Measurements from ENCODE around the gene PRPF6.

The PRPF6 gene

DNA sequence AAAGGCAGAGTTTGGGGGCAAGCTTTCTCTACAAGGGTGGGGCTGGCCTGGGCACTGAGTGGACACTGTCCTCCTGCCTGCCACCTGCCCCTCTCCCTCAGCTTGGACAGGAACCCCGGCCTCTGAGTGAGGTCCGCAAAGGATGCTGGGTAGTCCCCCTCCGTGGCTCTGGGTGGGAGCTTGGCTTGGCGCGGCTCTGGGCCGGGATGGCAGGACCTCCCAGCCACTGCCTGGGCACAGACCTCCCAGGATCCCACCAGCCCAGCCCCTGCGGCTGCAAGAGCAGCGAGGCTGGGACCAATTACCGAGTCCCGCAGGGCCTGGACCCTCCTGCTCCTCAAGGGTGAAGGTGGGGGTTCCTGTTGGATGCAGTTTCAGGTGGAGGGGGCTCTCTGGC is 71.4 kb downstream of the PRPF6 start:
- no peak for DNase-seq

DNA sequence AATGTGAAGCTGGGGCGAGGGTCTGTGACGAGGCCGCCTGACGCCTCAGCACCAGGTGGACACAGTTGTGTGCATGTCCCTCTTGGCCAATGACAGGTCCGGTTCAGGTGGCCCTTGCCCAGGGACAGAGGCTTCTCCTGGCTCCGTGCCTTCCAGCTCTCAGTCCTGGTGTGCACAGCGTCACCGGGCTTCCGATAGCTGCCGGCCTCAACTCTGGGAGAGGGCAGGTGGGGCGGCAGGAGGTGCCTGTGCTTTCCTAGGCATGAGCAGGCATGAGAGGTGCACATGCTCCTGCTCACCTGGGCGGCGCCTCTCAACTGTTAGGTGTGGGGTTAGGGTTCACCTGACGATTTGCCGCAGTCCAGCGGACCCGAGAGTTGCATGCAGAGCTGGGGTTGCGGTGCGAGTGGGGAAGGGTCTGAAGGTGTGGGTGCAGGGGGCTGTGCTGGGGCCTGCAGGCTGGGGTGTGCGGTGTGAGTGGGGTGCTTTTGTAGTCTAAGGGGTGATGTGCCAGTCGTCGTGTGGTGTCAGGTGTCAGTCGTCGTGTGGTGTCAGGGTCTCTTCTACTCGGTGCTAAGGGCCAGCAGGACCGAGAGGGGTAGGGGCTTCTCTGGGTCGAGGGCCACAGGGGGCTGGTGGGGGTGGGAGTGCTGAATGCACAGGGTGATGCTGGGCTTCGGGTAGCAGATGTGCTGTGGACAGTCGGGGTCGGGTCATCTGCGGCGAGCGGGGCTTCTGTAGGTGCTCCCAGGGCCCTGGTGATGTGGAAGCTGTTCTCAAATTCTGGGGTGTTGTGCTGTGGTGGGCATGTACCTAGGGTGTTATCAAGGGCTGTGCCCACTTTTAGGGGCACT is 72.3 kb downstream of the PRPF6 start:
- DNase-seq: no peak

DNA sequence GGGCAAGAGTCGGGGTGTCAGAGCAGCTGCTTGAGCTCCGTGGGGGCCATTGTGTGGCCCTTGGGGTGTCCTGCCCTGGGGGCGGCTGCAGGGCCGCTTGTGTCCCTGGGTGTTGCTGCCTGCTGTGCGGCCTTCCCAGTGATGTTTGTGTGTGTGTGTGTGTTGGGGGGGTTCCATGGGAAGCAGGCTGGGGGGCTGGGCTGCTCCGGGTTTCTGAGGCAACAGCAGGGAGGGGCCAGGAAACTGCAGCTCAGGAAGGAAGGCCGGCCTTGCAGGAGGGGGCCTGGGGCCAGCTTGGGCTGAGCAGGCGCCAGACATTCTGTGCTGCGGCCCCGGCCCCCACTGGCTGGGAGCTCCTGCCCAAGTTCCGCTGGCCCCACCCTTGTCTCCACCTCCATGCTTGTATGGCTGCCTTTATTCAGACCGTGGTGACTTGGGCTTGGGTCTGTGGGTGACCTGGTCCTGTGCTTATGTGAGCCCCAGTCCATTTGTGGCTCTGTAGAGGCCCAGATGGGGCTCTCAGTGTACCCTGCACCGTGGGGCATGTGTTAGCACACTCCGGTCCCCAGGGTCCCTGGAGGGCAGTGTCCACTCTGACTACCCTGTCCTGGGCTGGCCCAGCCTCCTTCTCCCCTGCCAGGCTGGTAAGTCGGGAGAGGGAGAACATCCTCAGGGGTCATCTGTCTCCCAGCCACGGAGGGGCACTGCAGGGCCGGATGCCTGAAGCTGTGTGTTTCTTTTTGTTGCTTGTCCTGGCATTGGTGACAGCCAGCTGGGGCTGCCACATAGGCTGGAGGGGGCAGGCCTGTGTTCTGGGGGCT is 73.1 kb downstream of the PRPF6 start:
- DNase-seq: no peak

DNA sequence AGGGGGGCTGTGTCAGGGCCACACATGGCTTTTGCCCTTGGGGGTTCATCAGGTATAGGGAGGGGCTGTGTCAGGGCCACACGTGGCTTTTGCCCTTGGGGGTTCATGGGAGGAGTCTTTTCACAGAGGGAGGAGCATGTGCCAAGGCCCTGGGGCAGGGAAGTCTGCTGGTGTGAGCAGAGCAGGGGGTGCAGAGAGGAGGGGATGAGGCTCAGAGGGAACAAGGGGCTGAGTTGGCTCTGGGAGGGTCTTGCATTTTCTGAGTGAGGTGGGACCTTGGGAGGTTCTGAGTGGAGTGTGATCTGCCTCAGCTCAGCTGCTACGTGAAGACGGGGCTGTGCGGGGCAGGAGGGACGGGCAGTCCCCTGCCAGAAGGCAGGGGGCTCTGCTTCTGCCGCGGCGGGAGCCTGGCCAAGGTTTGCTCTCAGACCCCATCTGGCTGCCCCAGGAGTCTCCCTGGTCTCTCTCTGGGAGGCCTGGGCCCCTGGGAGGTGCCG is 74.5 kb downstream of the PRPF6 start:
- DNase-seq: no peak

DNA sequence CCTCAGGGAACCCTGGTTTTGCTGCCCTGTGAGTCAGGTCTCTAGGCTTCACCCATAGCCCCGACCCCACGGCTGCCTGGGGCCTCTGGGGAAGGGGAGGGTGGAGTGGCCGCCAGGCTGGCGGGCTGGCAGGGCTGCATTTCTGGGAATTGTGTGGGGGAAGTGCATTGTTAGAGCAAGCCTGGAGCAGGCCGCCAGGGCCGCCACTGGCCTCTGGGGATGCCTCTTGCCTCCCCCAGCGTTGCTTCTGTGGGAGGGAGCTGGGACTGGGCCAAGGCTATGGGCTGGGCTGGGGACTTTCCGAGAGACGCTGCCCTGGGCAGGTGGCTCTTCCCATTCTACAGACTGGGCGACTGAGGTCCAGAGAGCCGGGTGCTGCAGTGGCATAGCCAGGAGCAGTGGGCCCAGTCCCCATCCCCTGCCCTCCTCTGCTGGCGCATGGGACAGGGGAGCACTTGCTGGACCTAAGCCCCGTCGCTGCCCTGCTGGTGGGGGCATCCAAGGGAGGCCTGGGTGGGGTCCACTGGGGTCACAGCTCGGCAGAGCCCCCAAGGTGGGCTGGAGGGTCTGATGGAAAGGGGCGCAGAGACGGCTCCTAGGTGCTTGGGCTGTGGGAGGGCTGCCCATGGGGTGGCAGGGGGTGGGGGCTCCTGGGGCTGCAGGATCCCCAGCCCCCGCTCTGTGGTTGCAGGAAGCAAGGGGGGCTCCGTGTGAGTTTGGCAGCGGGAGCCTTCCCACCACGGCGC is 75.1 kb downstream of the PRPF6 start:
- DNase-seq: no peak

DNA sequence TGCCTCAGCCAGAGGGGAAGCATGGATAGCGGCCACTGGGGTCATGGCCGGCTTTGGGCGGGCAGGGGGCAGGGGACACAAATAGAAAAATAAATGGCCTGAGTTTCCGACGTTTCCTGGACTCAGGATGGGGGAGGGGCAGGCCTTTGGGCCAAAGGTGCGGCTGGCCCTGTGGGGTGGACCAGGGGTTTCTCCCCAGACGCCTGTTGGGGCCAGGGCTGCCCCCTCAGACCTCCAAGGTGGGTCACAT is 75.6 kb downstream of the PRPF6 start:
- no peak for DNase-seq

DNA sequence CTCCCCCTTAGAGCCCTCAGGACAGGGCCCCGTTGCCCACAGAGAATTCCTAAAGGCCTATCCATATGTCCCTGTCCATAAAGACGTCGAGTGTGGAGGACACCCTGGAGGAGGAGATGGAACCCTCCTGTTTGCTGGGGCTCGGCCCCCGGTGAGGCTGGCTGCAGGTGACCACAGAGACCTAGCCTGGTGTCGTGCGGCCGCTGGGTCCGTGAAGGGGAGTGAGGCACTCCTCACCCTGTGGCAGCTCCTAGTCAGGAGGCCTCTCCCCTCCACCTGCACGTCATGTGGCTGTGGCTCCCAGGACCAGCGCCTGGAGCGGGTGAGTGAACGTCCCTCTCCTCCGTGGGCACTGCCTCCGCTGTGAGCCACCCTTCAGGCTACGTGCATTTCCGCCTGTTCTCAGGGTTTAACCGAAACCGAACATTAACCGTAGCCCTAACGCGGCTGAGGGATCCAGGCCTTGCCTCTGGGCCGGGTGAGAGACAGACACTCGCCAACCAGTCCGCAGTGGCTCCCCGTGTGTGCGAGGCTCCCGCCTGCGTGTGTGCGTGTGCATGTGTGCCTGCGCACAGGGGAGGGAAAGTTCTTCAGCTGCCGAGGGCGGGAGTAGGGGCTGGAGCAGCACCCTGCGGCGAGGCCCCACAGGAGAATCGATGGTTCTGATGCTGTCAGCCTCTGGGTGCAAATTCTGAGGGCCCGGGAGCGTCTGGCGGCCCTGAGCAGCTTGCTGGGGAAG is 76.1 kb downstream of the PRPF6 start:
- DNase-seq: no peak

DNA sequence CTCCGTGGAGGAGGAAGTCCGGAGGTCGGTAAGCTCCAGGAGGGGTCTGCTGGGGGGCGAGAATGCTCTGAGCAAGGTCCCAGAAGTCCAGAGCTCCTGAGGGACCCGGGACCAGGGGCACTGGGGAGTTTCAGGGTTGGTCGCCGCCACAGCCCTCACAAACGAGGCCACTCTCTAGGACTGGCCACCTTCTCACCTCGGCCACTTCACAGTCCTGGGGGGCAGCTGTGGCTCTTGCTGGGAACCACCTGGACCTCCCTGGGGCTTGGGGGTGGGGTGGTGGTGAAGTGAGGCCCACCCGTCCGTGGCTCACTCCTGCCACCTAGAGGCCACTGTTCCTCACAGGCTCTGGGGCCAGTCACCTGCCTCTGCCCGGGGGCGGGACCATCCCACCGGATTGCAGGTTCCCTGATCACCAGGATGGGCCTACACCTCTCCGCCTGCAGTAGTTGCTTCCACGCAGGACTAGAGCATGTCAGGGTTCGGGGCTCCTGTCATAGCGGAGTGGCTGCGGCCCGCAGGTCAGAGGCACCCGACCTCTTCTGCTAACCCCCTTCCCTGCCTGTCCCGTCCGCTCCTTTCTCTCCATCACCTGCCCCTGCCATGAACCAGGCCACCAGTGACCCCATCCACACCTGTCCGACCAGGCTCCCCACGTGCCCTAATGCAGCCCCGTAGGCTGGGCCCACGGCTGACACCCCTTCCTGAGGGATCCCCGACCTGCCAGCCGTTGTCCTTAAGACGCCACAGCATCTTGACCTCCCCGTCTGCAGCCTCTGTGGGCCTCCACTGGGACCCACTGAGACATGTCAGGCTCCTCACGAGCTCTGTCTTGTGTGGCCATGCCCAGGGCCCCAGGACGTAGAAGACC is 76.9 kb downstream of the PRPF6 start:
- DNase-seq: no peak

DNA sequence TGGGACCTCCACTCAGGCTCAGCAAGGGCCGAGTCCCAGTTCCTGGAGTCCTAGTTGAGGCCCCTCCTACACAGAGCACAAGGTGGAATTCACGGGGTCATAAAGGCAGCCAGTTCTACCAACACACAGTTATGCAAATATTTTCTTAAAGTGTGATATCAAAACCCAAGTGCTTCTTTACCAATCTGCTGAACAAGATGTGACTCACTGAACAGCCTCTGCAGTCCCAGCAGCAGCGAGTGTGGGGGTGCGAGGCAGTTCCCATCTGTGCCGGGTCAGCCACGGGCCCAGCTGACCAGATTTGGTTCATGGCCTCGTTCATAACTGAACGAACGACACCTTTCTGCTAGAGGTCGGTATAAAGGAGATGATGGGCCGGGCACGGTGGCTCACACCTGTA is 77.6 kb downstream of the PRPF6 start:
- DNase-seq: no peak

DNA sequence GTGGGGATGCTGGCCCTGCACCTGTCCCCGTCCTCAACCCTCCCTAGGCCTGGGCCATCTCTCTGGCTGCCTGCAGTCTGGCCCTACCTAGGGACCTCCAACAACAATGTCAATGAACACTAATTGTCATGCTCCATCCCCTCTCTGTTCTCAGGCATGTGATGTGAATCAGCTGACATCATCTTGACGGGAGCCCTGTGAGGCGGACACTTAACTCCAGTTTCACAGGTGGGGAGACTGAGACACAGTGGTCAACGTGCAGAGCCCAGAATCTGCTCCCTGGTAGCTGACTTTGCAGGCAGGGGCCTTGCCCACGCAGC is 81.3 kb downstream of the PRPF6 start:
- DNase-seq: no peak

DNA sequence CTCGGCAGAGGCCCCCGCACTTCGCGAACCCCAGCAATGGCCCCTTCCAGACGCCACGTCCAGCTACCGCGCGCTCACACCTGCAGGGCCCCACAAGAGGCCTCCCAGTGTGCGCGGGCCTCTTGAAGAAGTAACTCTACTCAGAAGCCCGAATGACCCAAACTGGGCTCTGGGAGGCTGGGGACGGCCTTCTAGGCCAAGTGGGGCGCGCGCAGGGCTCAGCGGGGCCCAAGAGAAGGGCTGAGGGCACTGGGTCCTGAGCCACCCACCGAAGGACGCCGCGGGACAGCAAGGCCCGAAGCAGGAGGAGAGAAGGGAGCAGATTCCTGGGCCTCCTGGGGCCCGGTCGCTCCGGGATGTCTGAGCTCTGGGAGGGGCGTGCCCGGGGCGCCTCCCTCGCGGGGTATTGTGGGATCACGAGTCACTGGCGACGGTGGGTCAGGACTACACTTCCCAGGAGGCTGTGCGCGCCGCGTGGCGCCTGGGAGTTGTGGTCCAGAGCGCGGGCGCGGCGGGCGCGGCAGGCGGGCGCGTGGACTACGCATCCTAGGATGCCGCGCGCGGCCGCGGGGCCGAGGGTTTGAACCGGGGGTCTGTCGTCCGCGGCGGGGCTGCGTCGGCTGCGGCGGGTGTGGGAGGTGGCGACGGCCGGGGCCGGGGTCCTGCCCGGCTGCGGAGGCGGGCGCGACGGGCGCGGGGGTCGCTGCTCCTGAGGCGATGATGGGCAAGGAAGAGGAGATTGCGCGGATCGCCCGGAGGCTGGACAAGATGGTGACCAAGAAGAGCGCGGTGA is 81.9 kb downstream of the PRPF6 start, which contains the start of gene TCEA2:
Gene TCEA2, plus strand, starts transcription at position 603 of the 793 bp plus-strand sequence. Its CDS starts 115 bp downstream, at position 718.
- peak; percentile 43 for DNase-seq

DNA sequence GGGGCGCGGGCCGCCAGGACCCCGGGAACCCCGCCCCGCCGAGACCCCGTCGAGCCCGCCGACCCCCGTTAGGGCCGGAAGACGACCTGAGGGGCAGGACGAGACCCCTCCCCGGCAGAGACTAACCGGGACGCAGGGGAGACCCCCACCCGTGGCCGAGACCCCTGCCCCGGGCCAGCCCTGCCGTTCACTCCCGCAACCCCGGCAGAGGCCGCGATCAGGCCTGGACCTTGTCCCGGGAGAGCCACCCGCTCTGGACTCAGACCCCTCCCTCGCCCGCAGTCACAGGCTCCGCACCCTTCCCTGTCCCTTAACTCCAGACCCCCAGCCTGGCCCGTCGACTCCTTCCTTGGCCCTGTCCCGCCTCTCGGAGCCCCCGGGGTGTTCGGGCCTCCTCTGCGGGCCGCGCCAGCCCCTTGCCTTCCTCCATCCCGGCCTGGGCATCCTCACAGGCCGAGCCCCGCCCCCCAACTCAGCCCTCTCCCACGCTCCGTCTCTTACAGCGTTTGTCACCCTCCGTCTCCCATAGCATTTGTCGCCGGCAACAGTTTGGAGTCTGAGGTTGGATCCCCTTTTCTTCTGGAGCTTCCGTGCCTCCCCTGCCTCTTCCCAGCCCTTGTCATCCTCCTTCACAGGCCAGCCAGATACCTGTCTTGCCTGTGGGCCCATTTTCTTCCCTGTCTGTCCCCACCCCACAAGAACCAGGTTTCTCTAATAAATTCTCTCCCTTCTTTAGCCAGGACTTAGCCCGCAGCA is 82.6 kb downstream of the PRPF6 start:
- DNase-seq: no peak

DNA sequence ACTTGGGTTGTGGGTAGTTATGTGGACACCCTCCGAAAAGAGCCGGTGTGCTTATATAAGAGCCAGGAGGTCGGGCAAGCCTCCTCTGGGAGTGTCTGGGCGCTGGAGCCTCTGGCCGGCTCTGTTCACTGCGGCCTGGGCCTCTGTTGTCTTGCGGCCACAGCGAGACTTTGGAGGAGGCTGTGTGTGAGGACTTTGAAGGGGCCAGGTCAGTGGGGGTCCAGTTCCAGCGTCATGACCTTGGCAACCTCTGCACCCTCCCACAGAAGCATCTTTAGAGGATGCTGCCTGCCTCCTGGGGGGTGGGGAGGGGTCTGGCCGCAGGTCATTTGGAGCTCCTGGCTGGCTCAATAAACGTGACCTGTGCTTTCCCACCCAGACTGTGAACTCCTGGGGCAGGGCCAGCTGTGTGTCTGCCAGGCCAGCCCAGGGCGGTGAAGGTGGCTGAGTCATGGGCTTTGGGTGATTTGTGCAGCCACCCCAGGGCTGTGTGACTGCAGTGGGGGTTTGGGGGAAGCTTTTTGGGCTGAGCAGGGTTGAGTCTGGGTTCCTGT is 83.3 kb downstream of the PRPF6 start:
- DNase-seq: no peak

DNA sequence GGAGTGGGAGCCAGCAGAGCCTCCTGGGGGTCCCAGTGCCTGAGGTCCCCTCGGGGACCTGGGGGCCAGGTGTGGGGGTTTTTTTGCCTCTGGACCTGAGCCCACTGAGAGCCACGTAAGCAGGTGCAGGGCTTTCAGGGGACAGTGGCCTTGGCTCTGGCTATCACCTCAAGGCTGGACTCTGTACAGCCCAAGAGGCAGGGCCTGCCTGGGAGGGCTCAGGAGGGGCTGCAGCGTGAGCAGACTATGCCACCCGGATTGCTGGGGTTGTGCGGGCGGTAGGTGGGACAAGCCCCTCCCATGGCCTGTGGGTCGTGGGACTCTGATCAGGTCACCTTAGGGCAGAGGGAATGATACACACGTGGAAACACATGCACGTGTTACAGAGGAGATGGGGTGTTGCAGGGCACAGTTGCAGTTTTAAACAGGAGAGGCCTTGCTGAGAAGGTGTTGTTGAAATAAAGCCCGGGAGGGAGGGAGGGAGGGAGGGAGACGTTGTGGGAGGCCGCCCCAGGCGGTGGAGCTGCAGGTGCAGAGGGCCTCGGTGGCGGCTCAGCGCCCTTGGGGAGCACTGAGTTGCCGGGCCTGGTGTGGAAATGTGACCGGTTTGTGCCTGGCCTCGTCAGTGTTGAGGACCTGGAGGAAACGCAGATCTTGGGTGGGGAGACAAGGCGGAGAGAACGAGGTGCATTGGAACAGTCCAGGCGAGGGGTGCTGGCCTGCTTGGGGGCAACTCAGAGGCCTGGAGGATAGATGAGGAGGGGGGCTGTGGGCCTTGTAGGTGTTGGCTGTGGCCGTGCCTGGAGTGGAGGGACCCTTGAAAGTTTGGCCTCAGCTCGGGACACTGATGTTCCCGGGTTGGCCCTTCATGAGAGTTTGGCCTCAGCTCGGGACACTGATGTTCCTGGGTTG is 84.4 kb downstream of the PRPF6 start:
- DNase-seq: no peak

DNA sequence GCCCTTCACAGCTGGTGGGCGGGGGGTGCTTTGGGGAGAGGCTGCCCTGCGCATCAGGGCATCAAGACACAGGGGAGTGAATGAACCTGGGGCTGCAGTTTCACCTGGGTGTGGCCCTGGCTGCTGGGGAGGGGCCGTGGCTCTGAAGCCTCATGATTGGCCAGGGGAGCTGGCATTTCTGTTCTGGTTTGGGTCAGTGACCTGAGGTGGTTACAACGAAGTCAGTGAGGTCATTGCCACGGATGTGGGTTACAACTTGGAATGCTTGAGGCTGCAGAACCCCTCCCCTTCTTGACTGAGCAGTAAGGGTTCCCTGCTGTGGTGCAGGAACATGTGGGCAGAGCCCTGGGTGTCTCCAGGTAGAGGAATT is 85.0 kb downstream of the PRPF6 start:
- DNase-seq: no peak

DNA sequence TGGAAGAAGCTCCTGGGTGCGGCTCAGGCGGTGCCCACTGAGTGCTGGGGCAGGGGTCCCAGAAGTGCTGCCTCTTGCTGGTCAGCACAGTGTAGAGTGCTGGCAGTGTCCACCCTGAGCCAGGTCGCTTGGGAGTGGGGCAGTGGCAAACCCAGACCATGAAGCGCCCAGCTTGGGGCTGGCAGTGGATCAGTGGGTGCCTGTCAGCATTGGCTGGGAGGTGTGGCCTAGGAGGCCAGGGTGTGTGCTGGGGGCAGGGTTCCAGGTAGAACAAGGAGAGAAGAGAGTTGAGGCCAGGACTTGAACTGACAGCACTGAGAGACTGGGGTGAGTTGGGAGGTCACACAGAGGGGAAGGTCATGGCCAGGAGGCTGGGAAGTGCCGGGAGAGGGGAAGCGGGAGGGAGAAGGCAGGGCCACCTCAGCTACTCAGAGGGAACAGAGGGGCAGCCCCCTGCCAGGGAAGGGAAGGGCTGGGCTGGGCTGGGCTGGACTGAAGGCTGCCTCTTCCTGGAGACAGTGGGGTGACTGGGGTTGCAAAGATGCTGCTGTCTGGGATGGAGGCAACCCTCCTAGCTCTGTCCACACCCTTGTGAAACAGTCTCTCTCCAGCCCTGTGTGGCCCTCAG is 86.2 kb downstream of the PRPF6 start:
- no peak for DNase-seq

DNA sequence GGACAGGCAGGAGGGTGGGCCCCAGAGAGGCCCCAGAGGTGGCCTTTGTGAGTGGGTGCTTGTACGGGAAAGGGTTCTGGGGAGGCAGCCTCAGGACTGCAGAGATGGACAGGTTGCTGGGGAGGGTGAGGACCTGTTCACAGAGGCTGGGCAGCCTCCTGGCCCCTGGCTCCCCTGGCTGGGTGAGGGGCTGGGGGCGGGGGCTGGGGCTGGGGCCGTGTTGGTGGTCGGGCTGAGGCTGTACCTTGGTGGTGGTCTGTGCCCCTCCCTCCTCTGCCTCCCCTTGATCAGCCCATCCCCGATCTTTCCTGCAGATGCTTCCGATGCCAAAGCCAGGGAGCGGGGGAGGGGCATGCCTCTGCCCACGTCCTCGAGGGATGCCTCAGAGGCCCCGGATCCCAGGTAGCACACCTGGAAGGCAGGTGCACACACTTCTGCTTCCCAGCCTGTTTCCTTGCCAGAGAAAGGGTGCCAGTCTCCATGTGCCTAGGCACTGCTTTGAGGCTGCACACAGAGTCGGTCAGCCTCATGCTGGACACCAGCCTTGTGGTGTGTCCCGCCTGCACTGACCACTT is 86.9 kb downstream of the PRPF6 start:
- DNase-seq: no peak
